KMS-11 (cell line): ENCODE measurements around the gene FAM180A.

ENCODE experiments used
- H2AFZ ChIP-seq: fragments of 200-600 bp; sonication (generic); 2 replicates; pipeline ENCODE4 v1.6.1; 2016; ENCODE audit warnings: antibody characterized with exemption, mixed run types, low read depth
- H3K27ac ChIP-seq: fragments of 200-600 bp; sonication (generic); 2 replicates; pipeline ENCODE4 v1.6.1; 2016; ENCODE audit warnings: mild to moderate bottlenecking, mixed run types
- H3K27me3 ChIP-seq: fragments of 200-600 bp; sonication (generic); 2 replicates; pipeline ENCODE4 v1.6.1; 2017; ENCODE audit warnings: mild to moderate bottlenecking, low read depth, mixed run types, moderate library complexity; ENCODE audit not compliant: insufficient read depth
- H3K36me3 ChIP-seq: fragments of 200-600 bp; sonication (generic); 2 replicates; pipeline ENCODE4 v1.6.1; 2017; ENCODE audit warnings: mild to moderate bottlenecking, mixed run types; ENCODE audit not compliant: insufficient read depth
- H3K4me1 ChIP-seq: fragments of 200-600 bp; sonication (generic); 2 replicates; pipeline ENCODE4 v1.6.1; 2016; ENCODE audit warnings: mild to moderate bottlenecking, low read depth, mixed run types; ENCODE audit not compliant: poor library complexity, severe bottlenecking
- H3K4me2 ChIP-seq: fragments of 200-600 bp; sonication (generic); 2 replicates; pipeline ENCODE4 v1.7.0; 2016; ENCODE audit warnings: mild to moderate bottlenecking, mixed run types
- H3K4me3 ChIP-seq: fragments of 200-600 bp; sonication (generic); IDR thresholded peaks from 2 replicates; pipeline ENCODE4 v1.6.1; 2017; ENCODE audit warnings: low read depth, low read length, mixed read lengths; ENCODE audit not compliant: insufficient read depth
- H3K79me2 ChIP-seq: fragments of 200-600 bp; sonication (generic); 2 replicates; pipeline ENCODE4 v1.6.1; 2016; ENCODE audit warnings: low read depth, mixed run types; ENCODE audit not compliant: insufficient read depth
- H3K9ac ChIP-seq: fragments of 200-600 bp; sonication (generic); 2 replicates; pipeline ENCODE4 v1.6.1; 2016; ENCODE audit warnings: mild to moderate bottlenecking, mixed run types
- H4K20me1 ChIP-seq: fragments of 200-600 bp; sonication (generic); 2 replicates; pipeline ENCODE4 v1.6.1; 2016; ENCODE audit warnings: mild to moderate bottlenecking, mixed run types; ENCODE audit not compliant: insufficient read depth
- CTCF ChIP-seq: fragments of 200-600 bp; sonication (generic); conservative IDR thresholded peaks from 2 replicates; pipeline ENCODE4 v1.6.1; 2017; ENCODE audit warnings: low read depth, mild to moderate bottlenecking, antibody characterized with exemption, low read length, moderate library complexity, mixed read lengths

Gene FAM180A

GRCh38 chr7:135708041-135708440 lies 40.6 kb downstream of the FAM180A start:
- TF ChIP-seq CTCF: no peak
- no peaks in the 10 kb centered on the region for H3K36me3 ChIP-seq
- no peaks in the 10 kb centered on the region for H3K27me3 ChIP-seq
- H2AFZ ChIP-seq: no peak overlapping the region
- no peaks in the 10 kb centered on the region for H3K79me2 ChIP-seq
- no peaks in the 10 kb centered on the region for H3K4me1 ChIP-seq
- no peak overlapping the region for H3K27ac ChIP-seq
- H4K20me1 ChIP-seq: no peaks in the 10 kb centered on the region
- H3K4me2 ChIP-seq: no peak overlapping the region
- H3K9ac ChIP-seq: no peak overlapping the region
- no peak overlapping the region for H3K4me3 ChIP-seq

- H3K4me2 ChIP-seq: no peak overlapping the region
- H3K27me3 ChIP-seq: no peaks in the 10 kb centered on the region
- H3K4me1 ChIP-seq: no peaks in the 10 kb centered on the region
- no peak overlapping the region for H3K9ac ChIP-seq
- H4K20me1 ChIP-seq: no peaks in the 10 kb centered on the region
- no peak for TF ChIP-seq CTCF
- H2AFZ ChIP-seq: no peak overlapping the region
- H3K79me2 ChIP-seq: no peaks in the 10 kb centered on the region
- no peak overlapping the region for H3K27ac ChIP-seq
- no peaks in the 10 kb centered on the region for H3K36me3 ChIP-seq
- H3K4me3 ChIP-seq: no peak overlapping the region
Measured at GRCh38 chr7:135707570-135707966, 41.0 kb downstream of the FAM180A start.

GRCh38 chr7:135706858-135707569 lies 41.6 kb downstream of the FAM180A start:
- Histone ChIP-seq H3K27me3 (no peaks in the 10 kb centered on the region), H2AFZ (no peak overlapping the region), H4K20me1 (no peaks in the 10 kb centered on the region), H3K27ac (no peak overlapping the region), H3K4me2 (no peak overlapping the region), H3K9ac (no peak overlapping the region), H3K36me3 (no peaks in the 10 kb centered on the region), H3K79me2 (no peaks in the 10 kb centered on the region), H3K4me3 (no peak overlapping the region), H3K4me1 (no peaks in the 10 kb centered on the region)
- no peak for TF ChIP-seq CTCF

GRCh38 chr7:135706038-135706742 lies 42.4 kb downstream of the FAM180A start:
- Histone ChIP-seq H3K79me2 (no peaks in the 10 kb centered on the region), H3K36me3 (no peaks in the 10 kb centered on the region), H3K27me3 (no peaks in the 10 kb centered on the region), H3K4me1 (no peaks in the 10 kb centered on the region), H3K4me2 (no peak overlapping the region), H2AFZ (no peak overlapping the region), H4K20me1 (no peaks in the 10 kb centered on the region), H3K27ac (no peak overlapping the region), H3K9ac (no peak overlapping the region), H3K4me3 (no peak overlapping the region)
- TF ChIP-seq CTCF: no peak
